K562 (cell line): ENCODE data around the gene CMTM5.

Experiments used
- ETV5 ChIP-seq: sonication (generic); formaldehyde crosslinking; IDR thresholded peaks from 2 replicates; pipeline ENCODE4 v1.4.0; 2020; ENCODE audit warnings: low read depth, mild to moderate bottlenecking, missing genetic modification reagents
- EZH2 ChIP-seq: IDR thresholded peaks from 2 replicates; pipeline ENCODE4 v1.6.1; 2012; ENCODE audit warnings: low read depth, mild to moderate bottlenecking, inconsistent platforms, low read length, borderline replicate concordance
- RCOR1 ChIP-seq, 2 experiments: IDR thresholded peaks; 2 replicates each; pipeline ENCODE4 v1.6.1; 2012; ENCODE audit warnings: low read depth in 2 of 2, low read length in 2 of 2, borderline replicate concordance in 1 of 2, improper control_type of control experiment in 1 of 2
- TAF1 ChIP-seq: IDR thresholded peaks from 2 replicates; pipeline ENCODE4 v1.6.1; 2011; ENCODE audit warnings: mild to moderate bottlenecking, low read length, moderate library complexity; ENCODE audit not compliant: insufficient read depth, control insufficient read depth, severe bottlenecking; ENCODE audit errors: extremely low read depth
- ZKSCAN1 ChIP-seq: fragments of 150-350 bp; IDR thresholded peaks from 2 replicates; pipeline ENCODE4 v1.6.1; 2016; ENCODE audit warnings: low read depth, low read length
- ZNF23 ChIP-seq: fragments of 250-450 bp; sonication (Bioruptor Pico); IDR thresholded peaks from 2 replicates; pipeline ENCODE4 v1.4.0; 2020; ENCODE audit warnings: mild to moderate bottlenecking
- ZNF232 ChIP-seq: sonication (generic); formaldehyde crosslinking; IDR thresholded peaks from 2 replicates; pipeline ENCODE4 v1.8.0; 2022; ENCODE audit warnings: mild to moderate bottlenecking, missing genetic modification reagents
- ZNF77 ChIP-seq: fragments of 250-450 bp; sonication (Bioruptor Pico); IDR thresholded peaks from 2 replicates; pipeline ENCODE4 v1.5.0; 2020
- TF ChIP-seq, protein P1 (sequence below), 2 experiments: IDR thresholded peaks; 2 replicates each; pipeline ENCODE4 v1.6.1; 2011; ENCODE audit warnings: borderline replicate concordance in 1 of 2, control low read depth in 1 of 2, low read depth in 1 of 2, low read length in 1 of 2, mild to moderate bottlenecking in 1 of 2, mixed read lengths in 1 of 2, moderate library complexity in 1 of 2; ENCODE audit not compliant: insufficient read depth in 1 of 2, insufficient read length in 1 of 2, poor library complexity in 1 of 2, severe bottlenecking in 1 of 2; ENCODE audit errors: extremely low read depth in 1 of 2

DNA sequence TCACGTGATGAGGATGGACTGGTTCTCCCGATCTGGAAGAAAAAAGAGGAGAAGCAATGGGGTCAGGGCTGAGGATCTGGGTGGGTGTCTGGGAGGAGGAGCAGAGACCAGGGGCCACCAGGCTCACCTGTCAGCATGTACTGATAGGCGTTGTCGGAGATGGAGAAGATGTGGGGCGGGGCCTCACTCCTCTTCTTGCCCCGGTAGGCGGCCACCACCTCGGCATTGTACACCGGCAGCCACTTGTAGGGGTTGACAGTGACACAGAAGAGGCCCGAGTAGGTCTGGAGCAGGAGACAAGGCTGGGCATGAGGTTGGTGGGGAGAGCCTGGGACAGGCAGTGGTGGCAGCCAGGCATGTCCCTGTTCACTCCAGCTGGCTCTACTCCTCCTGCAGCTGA is 28.2 kb downstream of the CMTM5 start:
- no peak for TF ChIP-seq ZNF23
- TF ChIP-seq, protein P1, sequence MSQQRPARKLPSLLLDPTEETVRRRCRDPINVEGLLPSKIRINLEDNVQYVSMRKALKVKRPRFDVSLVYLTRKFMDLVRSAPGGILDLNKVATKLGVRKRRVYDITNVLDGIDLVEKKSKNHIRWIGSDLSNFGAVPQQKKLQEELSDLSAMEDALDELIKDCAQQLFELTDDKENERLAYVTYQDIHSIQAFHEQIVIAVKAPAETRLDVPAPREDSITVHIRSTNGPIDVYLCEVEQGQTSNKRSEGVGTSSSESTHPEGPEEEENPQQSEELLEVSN (IDR thresholded peaks at IDR 0.05; ENCODE audit: borderline replicate concordance in 1 of 2, extremely low read depth in 1 of 2, insufficient read depth in 1 of 2, insufficient read length in 1 of 2, low read depth in 1 of 2, low read length in 1 of 2, poor library complexity in 1 of 2, severe bottlenecking in 1 of 2): no peak
- TF ChIP-seq TAF1: no peak
- no peak for TF ChIP-seq ZNF232
- no peak for TF ChIP-seq ZKSCAN1
- TF ChIP-seq EZH2: no peak
- no peak for TF ChIP-seq ZNF77 (CRISPR knock-in tag)
- TF ChIP-seq RCOR1 (IDR thresholded peaks at IDR 0.05; ENCODE audit: borderline replicate concordance in 1 of 2, low read depth in 2 of 2, low read length in 2 of 2): no peak
- no peak for TF ChIP-seq ETV5
